Esophagus muscularis mucosa (tissue), 4 donors: ENCODE results near the gene TTC3. TPM values are rescaled to one million over a fixed set of nuclear protein-coding genes. Genes with fewer than 3 reads are reported as not detected.
A peak's percentile ranks its signal among the peaks of the same experiment; 100 is the strongest.

ENCODE experiments used
- DNase-seq: peaks from one replicate; pipeline ENCODE4 v3.0.0-alpha.2; 2017; ENCODE audit errors: extremely low spot score
- H3K27ac ChIP-seq, 4 donors: fragments of 200-600 bp; sonication (generic); replicated peaks in 1 of 4; 1 replicate in 3 of 4; 2 replicates in 1 of 4; pipeline ENCODE4 v1.5.1; 2016 to 2019; ENCODE audit warnings: mild to moderate bottlenecking in 1 of 4
- H3K27me3 ChIP-seq, 4 donors: fragments of 200-600 bp; sonication (generic); one replicate each; pipeline versions ENCODE4 v1.5.1 to v1.6.0; 2016 to 2019
- H3K36me3 ChIP-seq, 4 donors: fragments of 200-600 bp; sonication (generic); one replicate each; pipeline ENCODE4 v1.5.1; 2016 to 2019
- H3K4me1 ChIP-seq, 4 donors: fragments of 200-600 bp; sonication (generic); one replicate each; pipeline ENCODE4 v1.5.1; 2016 to 2019
- H3K4me3 ChIP-seq, 4 donors: fragments of 200-600 bp; sonication (generic); 1 replicate in 2 of 4; 2 replicates in 2 of 4; pipeline ENCODE4 v1.5.1; 2016 to 2019; ENCODE audit warnings: mild to moderate bottlenecking in 4 of 4, moderate library complexity in 1 of 4
- H3K9me3 ChIP-seq, 4 donors: fragments of 200-600 bp; sonication (generic); 1 replicate in 3 of 4; 2 replicates in 1 of 4; pipeline ENCODE4 v1.5.1; 2016 to 2019
- EP300 ChIP-seq: sonication (generic); formaldehyde crosslinking; IDR thresholded peaks from one replicate; pipeline ENCODE4 v1.6.1; 2017; ENCODE audit warnings: antibody characterized with exemption
- POLR2A ChIP-seq: fragments of 450-650 bp; IDR thresholded peaks from one replicate; pipeline ENCODE4 v1.6.1; 2017; ENCODE audit warnings: antibody characterized with exemption, moderate library complexity, mild to moderate bottlenecking, low read depth
- POLR2AphosphoS5 ChIP-seq, 2 donors: sonication (generic); formaldehyde crosslinking; IDR thresholded peaks; one replicate each; pipeline ENCODE4 v1.6.1; 2017; ENCODE audit warnings: antibody characterized with exemption in 2 of 2
- WGBS: methylation state at CpG from one replicate; pipeline ENCODE4 v1.1.5; 2018; 5-methylcytosine and 5-hydroxymethylcytosine counted together
- intact Hi-C: fragments of 100-400 bp; cut with DNase I; formaldehyde crosslinking; loops from one replicate; pipeline ENCODE4 v1.15.1; 2023
- total RNA-seq, 4 donors: library from RNA; depleted of rRNA; stranded (reverse); fragments of >200 nt; gene quantifications; one replicate each; pipeline versions ENCODE4 v1.1.0 to v1.2.1, GENCODE V29; 2016
- TF ChIP-seq, protein P1 (sequence below), 3 experiments: fragments of 200-600 bp in 2 of 3; fragments of 450-650 bp in 1 of 3; sonication (generic) in 2 of 3; IDR thresholded peaks; one replicate each; pipeline ENCODE4 v1.5.1; 2017 to 2019; ENCODE audit warnings: antibody characterized with exemption in 3 of 3, mild to moderate bottlenecking in 2 of 3, moderate library complexity in 1 of 3

Gene TTC3
- total RNA-seq, 4 donors from 2014 or later: 86.0 to 162 (median 104) TPM

DNA sequence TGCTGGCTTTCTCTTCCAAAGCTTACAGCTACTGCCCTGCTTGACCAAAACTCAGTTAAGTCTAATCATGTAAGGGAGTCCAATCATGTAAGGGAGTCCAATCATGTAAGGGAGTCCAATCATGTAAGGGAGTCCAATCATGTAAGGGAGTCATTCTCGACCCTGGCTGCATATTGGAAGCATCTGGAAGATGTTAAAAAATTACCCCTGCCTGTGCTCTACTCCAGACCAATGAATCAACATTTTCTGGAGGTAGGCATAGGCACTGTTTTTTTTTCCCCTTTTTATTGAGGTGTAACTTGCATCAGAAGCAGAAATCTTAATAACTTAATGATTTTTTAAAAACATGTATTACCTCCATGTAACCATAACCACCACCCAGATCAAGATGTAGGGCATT is 9.6 kb upstream of the TTC3 start:
- peaks cover 0 to 31% (median 14%) of the 10 kb centered on the region in 4 donors for H3K36me3 ChIP-seq
- 60% methylated on average over 1 of the region's 1 CpG for WGBS
- no peaks in the 10 kb centered on the region for H3K27me3 ChIP-seq
- no peak for TF ChIP-seq POLR2AphosphoS5 (IDR thresholded peaks at IDR 0.05)
- no peak for TF ChIP-seq EP300
- TF ChIP-seq POLR2A: no peak
- TF ChIP-seq, protein P1, sequence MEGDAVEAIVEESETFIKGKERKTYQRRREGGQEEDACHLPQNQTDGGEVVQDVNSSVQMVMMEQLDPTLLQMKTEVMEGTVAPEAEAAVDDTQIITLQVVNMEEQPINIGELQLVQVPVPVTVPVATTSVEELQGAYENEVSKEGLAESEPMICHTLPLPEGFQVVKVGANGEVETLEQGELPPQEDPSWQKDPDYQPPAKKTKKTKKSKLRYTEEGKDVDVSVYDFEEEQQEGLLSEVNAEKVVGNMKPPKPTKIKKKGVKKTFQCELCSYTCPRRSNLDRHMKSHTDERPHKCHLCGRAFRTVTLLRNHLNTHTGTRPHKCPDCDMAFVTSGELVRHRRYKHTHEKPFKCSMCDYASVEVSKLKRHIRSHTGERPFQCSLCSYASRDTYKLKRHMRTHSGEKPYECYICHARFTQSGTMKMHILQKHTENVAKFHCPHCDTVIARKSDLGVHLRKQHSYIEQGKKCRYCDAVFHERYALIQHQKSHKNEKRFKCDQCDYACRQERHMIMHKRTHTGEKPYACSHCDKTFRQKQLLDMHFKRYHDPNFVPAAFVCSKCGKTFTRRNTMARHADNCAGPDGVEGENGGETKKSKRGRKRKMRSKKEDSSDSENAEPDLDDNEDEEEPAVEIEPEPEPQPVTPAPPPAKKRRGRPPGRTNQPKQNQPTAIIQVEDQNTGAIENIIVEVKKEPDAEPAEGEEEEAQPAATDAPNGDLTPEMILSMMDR (IDR thresholded peaks at IDR 0.05): no peak
- no peaks in the 10 kb centered on the region for H3K9me3 ChIP-seq
- DNase-seq: no peak
- no peak overlapping the region for H3K4me3 ChIP-seq
- peaks cover 0 to 11% (median 8%) of the 10 kb centered on the region in 4 donors for H3K4me1 ChIP-seq
- intact Hi-C loops: no loop called here
- H3K27ac ChIP-seq: no peak overlapping the region

DNA sequence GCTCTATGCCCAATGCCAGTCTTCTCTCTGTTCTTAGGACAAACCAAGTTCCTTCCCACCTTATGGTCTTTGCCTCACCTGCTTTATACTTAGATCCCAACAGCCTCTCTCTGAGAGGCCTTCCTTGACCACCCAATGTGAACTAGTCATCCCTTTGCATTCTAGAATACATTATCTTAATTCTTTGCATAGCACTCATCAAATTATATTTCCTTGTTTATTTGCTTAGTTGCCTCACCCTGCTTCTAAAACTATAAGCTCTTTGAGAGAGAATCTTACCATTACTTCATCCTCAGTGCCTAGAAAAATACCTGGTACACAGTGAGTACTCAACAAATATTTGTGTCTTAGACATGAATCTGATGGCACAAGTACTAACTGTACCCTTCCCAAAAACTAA is 8.2 kb upstream of the TTC3 start:
- TF ChIP-seq, protein P1 (IDR thresholded peaks at IDR 0.05): no peak
- TF ChIP-seq EP300 (no peak), POLR2A (no peak), POLR2AphosphoS5 (IDR thresholded peaks at IDR 0.05) (no peak)
- Histone ChIP-seq H3K4me1 (peaks cover 0 to 11% (median 8%) of the 10 kb centered on the region in 4 donors), H3K27ac (no peak overlapping the region), H3K36me3 (peaks cover 0 to 42% (median 19%) of the 10 kb centered on the region in 4 donors), H3K9me3 (no peaks in the 10 kb centered on the region), H3K27me3 (no peaks in the 10 kb centered on the region), H3K4me3 (no peak overlapping the region)
- no peak for DNase-seq
- intact Hi-C loops: no loop called here

DNA sequence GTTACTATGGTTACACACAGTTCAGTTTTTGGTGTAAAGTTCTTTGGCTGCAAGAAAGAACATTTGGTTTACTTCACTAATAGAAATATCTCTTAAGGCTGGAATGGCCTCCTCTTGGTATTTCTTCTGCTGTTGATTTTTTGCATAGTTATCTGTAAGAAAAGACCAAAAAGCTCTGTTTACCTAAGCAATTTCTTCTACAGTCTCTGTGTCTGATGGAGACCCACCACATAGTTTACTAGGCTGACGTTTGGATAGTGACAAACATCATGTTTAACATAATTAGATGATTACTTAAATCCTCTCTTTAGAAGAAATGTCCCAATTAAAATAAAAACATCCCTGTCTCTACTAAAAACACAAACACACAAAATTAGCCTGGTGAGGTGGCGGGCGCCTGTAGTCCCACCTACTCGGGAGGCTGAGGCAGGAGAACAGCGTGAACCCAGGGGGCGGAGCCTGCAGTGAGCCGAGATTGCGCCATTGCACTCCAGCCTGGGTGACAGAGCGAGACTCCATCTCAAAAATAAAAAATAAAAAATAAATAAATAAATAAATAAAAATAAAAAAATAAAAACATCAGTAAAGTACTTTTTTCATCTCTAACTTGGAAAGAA is 7.4 kb upstream of the TTC3 start:
- TF ChIP-seq EP300 (no peak), POLR2AphosphoS5 (IDR thresholded peaks at IDR 0.05) (no peak), POLR2A (no peak)
- TF ChIP-seq, protein P1 (IDR thresholded peaks at IDR 0.05): no peak
- no peak overlapping the region for H3K27ac ChIP-seq
- no peaks in the 10 kb centered on the region for H3K9me3 ChIP-seq
- peaks cover 0 to 42% (median 19%) of the 10 kb centered on the region in 4 donors for H3K36me3 ChIP-seq
- intact Hi-C loops: no loop called here
- H3K4me1 ChIP-seq: peaks cover 0 to 8% (median 6%) of the 10 kb centered on the region in 4 donors
- no peak overlapping the region for H3K4me3 ChIP-seq
- no peak for DNase-seq
- WGBS: 97% methylated on average over 9 of the region's 9 CpGs
- H3K27me3 ChIP-seq: no peaks in the 10 kb centered on the region

DNA sequence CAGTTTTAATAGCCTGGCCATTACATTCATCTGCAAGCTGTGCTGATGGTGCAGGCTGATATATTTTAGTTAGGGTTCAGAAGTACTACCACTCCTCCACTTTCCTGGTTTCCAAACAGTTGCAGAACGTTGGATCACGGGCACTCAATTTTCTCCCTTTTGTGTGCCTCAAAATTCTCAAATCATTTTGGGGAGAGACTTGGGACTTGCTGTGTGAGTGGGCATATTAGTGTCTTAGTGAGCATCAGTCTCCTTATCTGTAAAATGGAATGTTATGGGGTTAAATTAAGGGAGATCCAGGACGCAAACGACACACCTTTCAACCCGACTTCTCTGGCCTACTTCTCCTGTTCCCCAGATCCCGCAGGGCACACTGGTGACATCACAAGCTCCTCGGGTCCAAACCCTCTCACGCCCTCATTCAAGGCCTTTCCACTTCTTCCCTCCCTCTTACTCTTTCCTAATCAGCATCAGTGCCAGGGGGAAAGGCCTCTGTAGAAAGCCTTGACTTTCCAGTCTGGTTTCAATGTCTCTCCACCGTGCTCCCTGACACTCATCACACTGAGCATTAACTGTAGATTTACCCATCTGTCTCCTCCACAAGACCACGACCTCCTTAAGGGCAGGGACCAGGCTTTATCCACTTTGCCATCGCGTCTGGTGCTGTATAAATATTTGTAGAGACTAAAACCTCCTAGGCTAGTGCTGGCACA is 1.3 kb upstream of the TTC3 start:
- H3K4me1 ChIP-seq: peaks cover 16 to 40% (median 32%) of the 10 kb centered on the region in 4 donors
- H3K4me3 ChIP-seq: peak overlapping the region; percentile 75 to 97 (median 76)
- DNase-seq: no peak
- peaks cover 0 to 31% (median 7%) of the 10 kb centered on the region in 4 donors for H3K36me3 ChIP-seq
- WGBS: 23% methylated on average over 12 of the region's 12 CpGs
- no peaks in the 10 kb centered on the region for H3K9me3 ChIP-seq
- peak overlapping the region; percentile 92 to 100 (median 100) for H3K27ac ChIP-seq
- peak; percentile 68 to 78 for TF ChIP-seq POLR2AphosphoS5 (IDR thresholded peaks at IDR 0.05)
- TF ChIP-seq, protein P1 (IDR thresholded peaks at IDR 0.05): no peak
- peak; percentile 4 for TF ChIP-seq POLR2A
- H3K27me3 ChIP-seq: no peaks in the 10 kb centered on the region
- intact Hi-C loops: loop anchor here (5.0 to 10.0 kb wide), 3 partner anchors 107 to 303 kb away; partner anchors contain the start of genes HLCS and VPS26C
